Measurements from ENCODE around the gene LNPEP. TPM values are rescaled to one million over a fixed set of nuclear protein-coding genes. Genes with fewer than 3 reads are reported as not detected.
A peak's percentile ranks its signal among the peaks of the same experiment; 100 is the strongest.

The LNPEP gene
- total RNA-seq, 1 donor from 2014 or later: 56.8 TPM

GRCh38 chr5:96933764-96934707 is 1.8 kb upstream of the LNPEP start:
- TF ChIP-seq CTCF (IDR thresholded peaks at IDR 0.05; ENCODE audit: borderline replicate concordance): no peak
- Histone ChIP-seq H3K27me3 (ENCODE audit: low read depth) (no peaks in the 10 kb centered on the region), H3K4me1 (peaks cover 81% of the 10 kb centered on the region), H3K4me3 (peak overlapping the region; percentile 88), H3K27ac (replicated peaks) (peak overlapping the region; percentile 98), H3K36me3 (no peaks in the 10 kb centered on the region), H3K9me3 (replicated peaks) (no peaks in the 10 kb centered on the region)
- DNase-seq: no peak
- intact Hi-C loops (cut with micrococcal nuclease): no loop called here

- Histone ChIP-seq H3K4me3 (peak overlapping the region; percentile 88), H3K27me3 (ENCODE audit: low read depth) (no peaks in the 10 kb centered on the region), H3K36me3 (no peaks in the 10 kb centered on the region), H3K27ac (replicated peaks) (peak overlapping the region; percentile 98), H3K4me1 (peaks cover 81% of the 10 kb centered on the region), H3K9me3 (replicated peaks) (no peaks in the 10 kb centered on the region)
- no peak for TF ChIP-seq CTCF (IDR thresholded peaks at IDR 0.05; ENCODE audit: borderline replicate concordance)
- DNase-seq: peak; percentile 93
- intact Hi-C loops (cut with micrococcal nuclease): no loop called here
These were observed 947 bp upstream of the LNPEP start for GRCh38 chr5:96934708-96935558.

GRCh38 chr5:96936431-96937320 is 796 bp downstream of the LNPEP start:
- Histone ChIP-seq H3K36me3 (no peaks in the 10 kb centered on the region), H3K4me3 (peak overlapping the region; percentile 88), H3K9me3 (replicated peaks) (no peaks in the 10 kb centered on the region), H3K4me1 (peaks cover 90% of the 10 kb centered on the region), H3K27me3 (ENCODE audit: low read depth) (no peaks in the 10 kb centered on the region), H3K27ac (replicated peaks) (peak overlapping the region; percentile 98)
- TF ChIP-seq CTCF (IDR thresholded peaks at IDR 0.05; ENCODE audit: borderline replicate concordance): no peak
- peak; percentile 31 for DNase-seq
- intact Hi-C loops (cut with micrococcal nuclease): no loop called here

- intact Hi-C loops (cut with micrococcal nuclease): no loop called here
- H3K36me3 ChIP-seq: no peaks in the 10 kb centered on the region
- TF ChIP-seq CTCF (IDR thresholded peaks at IDR 0.05; ENCODE audit: borderline replicate concordance): no peak
- H3K27me3 ChIP-seq (ENCODE audit: low read depth): no peaks in the 10 kb centered on the region
- no peak overlapping the region for H3K27ac ChIP-seq (replicated peaks)
- no peak for DNase-seq
- H3K4me3 ChIP-seq: no peak overlapping the region
- peaks cover 63% of the 10 kb centered on the region for H3K4me1 ChIP-seq
- no peaks in the 10 kb centered on the region for H3K9me3 ChIP-seq (replicated peaks)
These were observed 4.7 kb downstream of the LNPEP start for GRCh38 chr5:96940586-96940985.

GRCh38 chr5:96941140-96941539 is 5.3 kb downstream of the LNPEP start:
- no peaks in the 10 kb centered on the region for H3K36me3 ChIP-seq
- H3K4me1 ChIP-seq: peaks cover 59% of the 10 kb centered on the region
- DNase-seq: no peak
- intact Hi-C loops (cut with micrococcal nuclease): no loop called here
- no peak overlapping the region for H3K4me3 ChIP-seq
- H3K27me3 ChIP-seq (ENCODE audit: low read depth): no peaks in the 10 kb centered on the region
- no peak for TF ChIP-seq CTCF (IDR thresholded peaks at IDR 0.05; ENCODE audit: borderline replicate concordance)
- H3K9me3 ChIP-seq (replicated peaks): no peaks in the 10 kb centered on the region
- H3K27ac ChIP-seq (replicated peaks): no peak overlapping the region

All from left ventricle myocardium inferior (tissue), 1 donor.